Measurements from ENCODE around the gene GAN.

GAN gene

DNA sequence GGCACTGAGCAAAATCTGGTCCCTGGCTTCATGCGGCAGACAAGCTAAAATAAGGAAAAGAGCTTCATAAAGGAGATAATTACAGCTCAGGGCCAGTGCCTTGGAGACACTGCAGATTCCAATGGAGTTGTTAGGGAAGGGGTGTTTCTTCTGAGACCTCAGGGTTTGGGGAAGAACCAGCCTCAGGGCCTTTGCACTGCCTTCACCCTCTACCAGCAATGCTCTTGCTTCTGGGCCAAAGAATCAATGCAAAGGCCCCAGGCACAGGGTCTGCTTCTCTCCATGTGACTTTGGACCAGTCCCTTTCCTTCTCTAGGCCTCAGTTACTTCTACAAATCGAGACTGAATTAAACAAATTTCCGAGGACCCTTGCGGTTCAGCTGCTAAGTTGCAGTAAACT lies 36.2 kb upstream of the GAN start:
- Histone ChIP-seq H3K36me3 (no peaks in the 10 kb centered on the region), H3K4me3 (ENCODE audit: low read depth in 1 of 2, low read length in 1 of 2) (no peak overlapping the region), H3K9me3 (no peaks in the 10 kb centered on the region), H3K27ac (no peak overlapping the region), H3K4me1 (ENCODE audit: control insufficient read depth in 1 of 2, insufficient read depth in 1 of 2, low read depth in 1 of 2, low read length in 1 of 2) (no peaks in the 10 kb centered on the region), H3K27me3 (no peaks in the 10 kb centered on the region)
- TF ChIP-seq, protein P1, sequence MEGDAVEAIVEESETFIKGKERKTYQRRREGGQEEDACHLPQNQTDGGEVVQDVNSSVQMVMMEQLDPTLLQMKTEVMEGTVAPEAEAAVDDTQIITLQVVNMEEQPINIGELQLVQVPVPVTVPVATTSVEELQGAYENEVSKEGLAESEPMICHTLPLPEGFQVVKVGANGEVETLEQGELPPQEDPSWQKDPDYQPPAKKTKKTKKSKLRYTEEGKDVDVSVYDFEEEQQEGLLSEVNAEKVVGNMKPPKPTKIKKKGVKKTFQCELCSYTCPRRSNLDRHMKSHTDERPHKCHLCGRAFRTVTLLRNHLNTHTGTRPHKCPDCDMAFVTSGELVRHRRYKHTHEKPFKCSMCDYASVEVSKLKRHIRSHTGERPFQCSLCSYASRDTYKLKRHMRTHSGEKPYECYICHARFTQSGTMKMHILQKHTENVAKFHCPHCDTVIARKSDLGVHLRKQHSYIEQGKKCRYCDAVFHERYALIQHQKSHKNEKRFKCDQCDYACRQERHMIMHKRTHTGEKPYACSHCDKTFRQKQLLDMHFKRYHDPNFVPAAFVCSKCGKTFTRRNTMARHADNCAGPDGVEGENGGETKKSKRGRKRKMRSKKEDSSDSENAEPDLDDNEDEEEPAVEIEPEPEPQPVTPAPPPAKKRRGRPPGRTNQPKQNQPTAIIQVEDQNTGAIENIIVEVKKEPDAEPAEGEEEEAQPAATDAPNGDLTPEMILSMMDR (IDR thresholded peaks at IDR 0.05) = no peak

DNA sequence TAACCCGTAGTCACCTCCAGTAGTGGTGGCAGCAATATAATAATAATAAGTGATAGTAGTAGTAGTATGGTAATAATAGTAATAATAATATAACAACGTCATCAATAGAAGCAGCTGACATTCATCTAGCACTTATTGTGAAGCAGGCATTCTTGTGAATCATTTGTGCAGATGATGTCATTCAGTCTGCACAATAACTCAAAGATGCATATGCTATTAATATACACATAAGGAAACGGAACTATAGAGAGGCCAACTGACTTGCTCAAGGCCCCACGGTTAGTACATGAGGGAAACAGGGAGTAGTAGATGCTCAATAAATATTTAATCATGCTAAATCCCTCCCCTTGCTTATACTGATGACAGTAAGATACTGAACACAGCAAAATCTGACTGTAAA lies 35.4 kb upstream of the GAN start:
- TF ChIP-seq, protein P1 (IDR thresholded peaks at IDR 0.05) = no peak
- H3K36me3 ChIP-seq = no peaks in the 10 kb centered on the region
- no peaks in the 10 kb centered on the region for H3K9me3 ChIP-seq
- no peak overlapping the region for H3K27ac ChIP-seq
- no peaks in the 10 kb centered on the region for H3K27me3 ChIP-seq
- no peak overlapping the region for H3K4me3 ChIP-seq (ENCODE audit: low read depth in 1 of 2, low read length in 1 of 2)
- H3K4me1 ChIP-seq (ENCODE audit: control insufficient read depth in 1 of 2, insufficient read depth in 1 of 2, low read depth in 1 of 2, low read length in 1 of 2) = no peaks in the 10 kb centered on the region

DNA sequence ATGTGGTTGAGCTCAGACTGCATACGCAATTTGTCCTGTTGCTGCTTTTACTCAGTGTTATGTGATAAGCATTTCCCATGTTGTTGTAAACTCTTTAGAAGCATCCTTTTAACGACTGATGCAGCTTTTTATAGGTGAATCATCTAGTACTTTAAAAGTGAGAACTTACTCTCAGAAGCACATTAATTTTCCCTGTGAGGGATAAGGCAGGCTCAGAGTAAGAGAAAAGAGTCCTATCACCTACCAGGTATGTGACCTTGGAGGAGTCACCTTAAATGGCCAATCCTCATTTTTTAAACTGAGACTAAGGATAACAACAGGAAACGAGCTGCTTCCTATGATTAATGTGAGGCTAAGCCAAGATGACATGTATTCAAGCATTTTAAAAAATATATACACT lies 34.4 kb upstream of the GAN start:
- H3K36me3 ChIP-seq = no peaks in the 10 kb centered on the region
- no peak overlapping the region for H3K4me3 ChIP-seq (ENCODE audit: low read depth in 1 of 2, low read length in 1 of 2)
- no peaks in the 10 kb centered on the region for H3K9me3 ChIP-seq
- H3K4me1 ChIP-seq (ENCODE audit: control insufficient read depth in 1 of 2, insufficient read depth in 1 of 2, low read depth in 1 of 2, low read length in 1 of 2) = no peaks in the 10 kb centered on the region
- TF ChIP-seq, protein P1 (IDR thresholded peaks at IDR 0.05) = no peak
- H3K27ac ChIP-seq = no peak overlapping the region
- no peaks in the 10 kb centered on the region for H3K27me3 ChIP-seq

DNA sequence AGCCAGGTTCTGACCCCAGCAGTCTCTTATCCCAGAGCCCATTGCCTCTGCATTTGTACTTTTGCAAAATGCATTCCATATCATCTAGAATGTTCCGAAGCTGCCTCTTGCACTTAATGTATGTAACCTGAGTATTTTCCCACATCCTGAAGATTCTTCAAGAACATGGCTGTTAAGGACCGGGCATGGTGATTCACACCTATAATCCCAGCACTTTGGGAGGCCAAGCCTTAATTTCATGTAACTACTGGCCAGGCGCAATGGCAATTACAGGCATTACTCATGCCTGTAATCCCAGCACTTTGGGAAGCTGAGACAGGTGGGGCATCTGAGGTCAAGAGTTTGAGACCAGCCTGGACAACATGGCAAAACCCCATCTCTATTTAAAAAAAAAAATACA lies 31.7 kb upstream of the GAN start:
- Histone ChIP-seq H3K27ac (no peak overlapping the region), H3K4me3 (ENCODE audit: low read depth in 1 of 2, low read length in 1 of 2) (no peak overlapping the region), H3K27me3 (no peaks in the 10 kb centered on the region), H3K4me1 (ENCODE audit: control insufficient read depth in 1 of 2, insufficient read depth in 1 of 2, low read depth in 1 of 2, low read length in 1 of 2) (no peaks in the 10 kb centered on the region), H3K9me3 (no peaks in the 10 kb centered on the region), H3K36me3 (no peaks in the 10 kb centered on the region)
- TF ChIP-seq, protein P1 (IDR thresholded peaks at IDR 0.05) = no peak

DNA sequence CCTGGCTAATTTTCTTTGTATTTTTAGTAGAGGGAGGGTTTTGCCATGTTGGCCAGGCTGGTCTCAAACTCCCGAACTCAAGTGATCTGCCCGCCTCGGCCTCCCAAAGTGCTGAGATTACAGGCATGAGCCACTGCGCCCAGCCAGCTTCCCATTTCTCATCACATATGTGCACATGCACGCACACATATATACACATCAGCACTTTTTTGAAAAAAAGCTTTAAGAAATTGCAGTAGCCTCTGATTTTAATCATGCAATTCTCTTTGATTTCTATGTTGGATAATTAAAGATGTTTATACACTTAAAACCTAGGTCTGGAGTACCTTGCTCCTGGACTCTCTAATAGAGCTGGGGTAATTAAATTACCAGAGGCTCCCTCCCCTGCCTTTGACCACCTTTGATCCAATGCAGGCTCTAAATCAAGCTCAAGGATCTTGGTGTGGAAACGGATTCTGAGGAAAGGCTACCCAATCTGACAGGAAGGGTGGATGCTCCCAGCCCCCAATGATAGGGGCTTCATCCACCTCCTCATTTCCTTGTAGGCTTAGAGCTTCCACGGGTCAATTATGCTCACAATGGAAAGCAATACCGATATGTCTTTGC lies 29.7 kb upstream of the GAN start:
- H3K36me3 ChIP-seq = no peaks in the 10 kb centered on the region
- H3K27me3 ChIP-seq = no peaks in the 10 kb centered on the region
- no peak overlapping the region for H3K4me3 ChIP-seq (ENCODE audit: low read depth in 1 of 2, low read length in 1 of 2)
- H3K9me3 ChIP-seq = no peaks in the 10 kb centered on the region
- no peak overlapping the region for H3K27ac ChIP-seq
- TF ChIP-seq, protein P1 (IDR thresholded peaks at IDR 0.05) = no peak
- no peaks in the 10 kb centered on the region for H3K4me1 ChIP-seq (ENCODE audit: control insufficient read depth in 1 of 2, insufficient read depth in 1 of 2, low read depth in 1 of 2, low read length in 1 of 2)

DNA sequence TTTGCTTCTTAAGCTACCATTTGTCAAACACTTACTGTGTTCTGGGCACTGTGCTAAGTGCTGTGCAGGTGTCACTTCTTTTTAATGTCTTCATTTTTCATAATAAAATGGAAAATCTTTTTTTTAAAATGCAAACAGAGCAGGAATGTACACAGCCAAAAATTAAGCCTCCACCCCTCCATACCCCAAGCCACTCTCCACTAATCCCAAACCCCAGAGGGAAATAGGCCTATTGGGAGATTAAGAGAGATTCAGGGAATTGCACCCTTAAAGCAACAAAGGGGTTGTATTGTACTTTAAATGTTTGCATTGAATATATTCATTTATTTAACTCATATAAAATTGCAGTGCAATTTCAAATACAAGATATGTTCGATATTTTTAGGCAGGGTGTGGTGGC lies 28.6 kb upstream of the GAN start:
- no peaks in the 10 kb centered on the region for H3K27me3 ChIP-seq
- no peaks in the 10 kb centered on the region for H3K36me3 ChIP-seq
- H3K4me1 ChIP-seq (ENCODE audit: control insufficient read depth in 1 of 2, insufficient read depth in 1 of 2, low read depth in 1 of 2, low read length in 1 of 2) = no peaks in the 10 kb centered on the region
- H3K9me3 ChIP-seq = no peaks in the 10 kb centered on the region
- H3K27ac ChIP-seq = no peak overlapping the region
- H3K4me3 ChIP-seq (ENCODE audit: low read depth in 1 of 2, low read length in 1 of 2) = no peak overlapping the region
- TF ChIP-seq, protein P1 (IDR thresholded peaks at IDR 0.05) = no peak

Data from neutrophil (primary cell).